ENCODE data around the gene TYMP. TPM values are rescaled to one million over a fixed set of nuclear protein-coding genes. Genes with fewer than 3 reads are reported as not detected.

TYMP gene
- total and polyA plus RNA-seq, 2 donors (not counting 3 experiments of a cell fraction or from before 2014, with no cell fraction given), result 2.0 to 2.4 TPM

DNA sequence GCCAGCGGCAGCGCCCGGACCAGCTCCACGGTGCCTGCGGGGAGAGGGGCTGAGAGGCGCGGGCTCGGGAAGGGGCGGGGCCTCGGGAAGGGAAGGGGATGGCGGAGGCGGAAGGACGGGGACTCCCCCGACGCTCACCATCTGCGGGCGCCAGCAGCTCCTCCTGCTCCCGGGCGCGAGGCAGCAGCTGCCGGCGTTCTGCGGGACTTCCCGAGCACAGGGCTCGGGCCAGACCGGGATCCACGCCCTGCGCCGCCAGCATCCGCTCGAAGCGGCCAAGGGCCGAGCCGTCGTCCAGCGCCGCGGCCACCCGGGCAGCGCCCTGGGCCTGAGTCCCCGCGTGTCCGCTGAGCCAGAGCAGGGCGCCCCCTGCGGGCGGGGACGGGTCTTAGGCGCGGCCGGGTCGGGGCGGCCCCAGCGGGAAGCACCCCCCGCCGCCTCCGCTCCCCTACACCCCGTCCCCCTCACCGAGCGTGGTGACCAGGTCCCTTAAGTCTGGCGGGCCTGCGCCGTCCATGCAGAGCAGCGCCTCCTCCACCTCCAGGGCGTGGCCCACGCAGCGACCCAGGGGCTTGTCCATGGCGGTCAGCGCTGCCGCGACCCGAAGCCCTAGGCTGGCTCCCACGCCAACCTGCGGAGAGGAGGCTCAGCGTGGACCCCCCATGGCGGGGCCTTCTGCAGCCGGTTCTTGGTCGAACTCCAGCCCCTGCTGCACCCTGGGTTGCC is 3.5 kb downstream of the TYMP start:
- Histone ChIP-seq H3K27ac (ENCODE audit: insufficient read depth, low read depth, low read length) (peak overlapping the region; percentile 7), H3K9me1 (replicated peaks; ENCODE audit: control insufficient read depth, extremely low read depth, insufficient read depth, low read length) (no peaks in the 10 kb centered on the region), H4K20me1 (replicated peaks; ENCODE audit: control insufficient read depth, extremely low read depth, insufficient read depth, low read length) (no peaks in the 10 kb centered on the region), H2AFZ (ENCODE audit: low read depth, low read length) (peak overlapping the region; percentile 75), H3K27me3 (ENCODE audit: control insufficient read depth in 2 of 2, insufficient read depth in 2 of 2, low read length in 2 of 2) (peaks cover 2 to 8% of the 10 kb centered on the region in 2 experiments), H3K9ac (replicated peaks; ENCODE audit: extremely low read depth, insufficient read depth, low read length) (peak overlapping the region; percentile 26), H3K4me2 (ENCODE audit: insufficient read depth, low read length) (peak overlapping the region; percentile 45), H3K9me3 (replicated peaks; ENCODE audit: control insufficient read depth, insufficient read depth, low read length) (no peaks in the 10 kb centered on the region), H3K36me3 (ENCODE audit: control insufficient read depth in 2 of 2, extremely low read depth in 1 of 2, insufficient read depth in 2 of 2, low read length in 2 of 2) (peaks cover 0 to 22% of the 10 kb centered on the region in 2 experiments), H3K79me2 (ENCODE audit: control insufficient read depth, insufficient read depth, low read length) (peaks cover 10% of the 10 kb centered on the region), H3K4me1 (ENCODE audit: control insufficient read depth, extremely low read depth, insufficient read depth, low read length) (peaks cover 21% of the 10 kb centered on the region), H3K4me3 (replicated peaks in 1 of 3; ENCODE audit: insufficient read depth in 1 of 3, low read depth in 1 of 3, low read length in 3 of 3) (peak overlapping the region; percentile 45 to 66 (median 47))
- ChIA-PET POLR2A (interaction anchor here (1.3 to 1.5 kb wide), 2 partner anchors 18 to 56 kb away, joined by 4 to 12 read pairs; partner anchors contain the start of genes CHKB, LMF2 and NCAPH2), CTCF (interaction anchor here (0.8 to 2.7 kb wide), 38 partner anchors 8 to 284 kb away, joined by 3 to 34 read pairs (median 4); partner anchors contain the start of genes ARSA, CHKB, KLHDC7B and LMF2)
- no TSS peak for BruUV-seq (replicated peaks)
- dilution Hi-C loops (cut with MboI; ENCODE audit: extremely low pct_ligation_motif_present, low sequenced_read_pairs) (no loop called here), intact Hi-C loops (cut with micrococcal nuclease) (no loop called here)
- FAIRE-seq, result peak; percentile 79
- DNase-seq (ENCODE audit: low read depth, low spot score), result peak; percentile 73
- TF ChIP-seq GATA2 (IDR thresholded peaks at IDR 0.05; ENCODE audit: insufficient read depth, insufficient read length, low read depth, low read length) (no peak), EZH2 (IDR thresholded peaks at IDR 0.05; ENCODE audit: borderline replicate concordance, low read depth, low read length, severe bottlenecking) (no peak), POLR2A (IDR thresholded peaks at IDR 0.05; ENCODE audit: low read depth, low read length) (peak; percentile 50), POLR2AphosphoS5 (IDR thresholded peaks at IDR 0.05; ENCODE audit: insufficient read depth, low read depth, low read length) (peak; percentile 81)
- TF ChIP-seq, protein P1, sequence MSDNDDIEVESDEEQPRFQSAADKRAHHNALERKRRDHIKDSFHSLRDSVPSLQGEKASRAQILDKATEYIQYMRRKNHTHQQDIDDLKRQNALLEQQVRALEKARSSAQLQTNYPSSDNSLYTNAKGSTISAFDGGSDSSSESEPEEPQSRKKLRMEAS (IDR thresholded peaks at IDR 0.05; ENCODE audit: insufficient read depth, insufficient read length), result no peak
- TF ChIP-seq, protein P2, sequence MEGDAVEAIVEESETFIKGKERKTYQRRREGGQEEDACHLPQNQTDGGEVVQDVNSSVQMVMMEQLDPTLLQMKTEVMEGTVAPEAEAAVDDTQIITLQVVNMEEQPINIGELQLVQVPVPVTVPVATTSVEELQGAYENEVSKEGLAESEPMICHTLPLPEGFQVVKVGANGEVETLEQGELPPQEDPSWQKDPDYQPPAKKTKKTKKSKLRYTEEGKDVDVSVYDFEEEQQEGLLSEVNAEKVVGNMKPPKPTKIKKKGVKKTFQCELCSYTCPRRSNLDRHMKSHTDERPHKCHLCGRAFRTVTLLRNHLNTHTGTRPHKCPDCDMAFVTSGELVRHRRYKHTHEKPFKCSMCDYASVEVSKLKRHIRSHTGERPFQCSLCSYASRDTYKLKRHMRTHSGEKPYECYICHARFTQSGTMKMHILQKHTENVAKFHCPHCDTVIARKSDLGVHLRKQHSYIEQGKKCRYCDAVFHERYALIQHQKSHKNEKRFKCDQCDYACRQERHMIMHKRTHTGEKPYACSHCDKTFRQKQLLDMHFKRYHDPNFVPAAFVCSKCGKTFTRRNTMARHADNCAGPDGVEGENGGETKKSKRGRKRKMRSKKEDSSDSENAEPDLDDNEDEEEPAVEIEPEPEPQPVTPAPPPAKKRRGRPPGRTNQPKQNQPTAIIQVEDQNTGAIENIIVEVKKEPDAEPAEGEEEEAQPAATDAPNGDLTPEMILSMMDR (IDR thresholded peaks at IDR 0.05; ENCODE audit: extremely low read depth in 1 of 2, insufficient read depth in 1 of 2, low read depth in 1 of 2, low read length in 2 of 2), result peak; percentile 56 to 67

All from endothelial cell of umbilical vein (primary cell).